GM12892 (cell line): Measurements from ENCODE around the gene CGNL1.

Experiments used
- POLR2A ChIP-seq: IDR thresholded peaks from 2 replicates; pipeline ENCODE4 v1.6.1; 2011; ENCODE audit warnings: low read depth, low read length, control low read depth
- POLR2AphosphoS5 ChIP-seq: IDR thresholded peaks from 2 replicates; pipeline ENCODE4 v1.6.1; 2011; ENCODE audit warnings: low read depth, low read length, control low read depth
- TAF1 ChIP-seq: IDR thresholded peaks from 2 replicates; pipeline ENCODE4 v1.6.1; 2011; ENCODE audit warnings: low read depth, mild to moderate bottlenecking, control low read depth, low read length, borderline replicate concordance

- no peak for TF ChIP-seq POLR2AphosphoS5
- no peak for TF ChIP-seq TAF1
- no peak for TF ChIP-seq POLR2A
These were observed 59.9 kb downstream of the CGNL1 start for GRCh38 chr15:57436166-57436565.
